Stimulated activated CD8-positive, alpha-beta memory T cell treated with anti-CD3 and anti-CD28 coated beads, Interleukin-7, amount 100 ng/mL, for 48 hours (primary cell): Measurements from ENCODE around the gene YDJC.
A peak's percentile ranks its signal among the peaks of the same experiment; 100 is the strongest.
"Not testable (repeated sequence)": the region's sequence is repeated elsewhere in the genome, so short reads cannot be mapped to it uniquely, and the experiment has no call there.

Experiments used
- DNase-seq, 2 donors: peaks; one replicate each; pipeline ENCODE4 v3.0.0-alpha.2; 2020; ENCODE audit warnings: low read depth in 1 of 2; ENCODE audit errors: extremely low read depth in 1 of 2

YDJC gene

GRCh38 chr22:21629255-21630149 lies at the start of gene YDJC:
TSS of gene YDJC (minus strand) at chr22:21630022. CDS start at chr22:21630014, 8 bp downstream.
- DNase-seq = peak; percentile 89 to 90

- DNase-seq = no peak
Observed at GRCh38 chr22:21679383-21679782, 49.6 kb upstream of the YDJC start.

GRCh38 chr22:21678842-21679241 lies 49.0 kb upstream of the YDJC start:
- not testable (repeated sequence) for DNase-seq

GRCh38 chr22:21677606-21678443 lies 48.0 kb upstream of the YDJC start:
- no peak for DNase-seq

GRCh38 chr22:21674638-21675245 lies 44.9 kb upstream of the YDJC start:
- DNase-seq = no peak

GRCh38 chr22:21673534-21674321 lies 43.9 kb upstream of the YDJC start:
- DNase-seq = no peak

GRCh38 chr22:21672107-21672629 lies 42.3 kb upstream of the YDJC start:
- DNase-seq = no peak

- no peak for DNase-seq
Observed at GRCh38 chr22:21669026-21669425, 39.2 kb upstream of the YDJC start.

- no peak for DNase-seq
Observed at GRCh38 chr22:21666786-21667185, 37.0 kb upstream of the YDJC start.

- no peak for DNase-seq
Observed at GRCh38 chr22:21665047-21665851, 35.4 kb upstream of the YDJC start.

- no peak for DNase-seq
Observed at GRCh38 chr22:21663738-21664137, 33.9 kb upstream of the YDJC start.

GRCh38 chr22:21661991-21662390 lies 32.2 kb upstream of the YDJC start:
- DNase-seq = no peak

GRCh38 chr22:21660904-21661303 lies 31.1 kb upstream of the YDJC start:
- DNase-seq = no peak

GRCh38 chr22:21659864-21660525 lies 30.2 kb upstream of the YDJC start:
- no peak for DNase-seq

- DNase-seq = peak; percentile 51 to 65
Observed at GRCh38 chr22:21657360-21658032, 27.7 kb upstream of the YDJC start.

GRCh38 chr22:21657020-21657359 lies 27.2 kb upstream of the YDJC start:
- no peak for DNase-seq

GRCh38 chr22:21652547-21653545 lies 23.0 kb upstream of the YDJC start:
- DNase-seq = no peak
